PC-3 (cell line): ENCODE results near the gene TBC1D24.

ENCODE experiments used
- EZH2 ChIP-seq: fragments of 300-600 bp; sonication (generic); IDR thresholded peaks from one replicate; pipeline ENCODE4 v1.6.1; 2017; ENCODE audit warnings: antibody characterized with exemption, mild to moderate bottlenecking, low read length; ENCODE audit not compliant: unreplicated experiment
- TF ChIP-seq, protein P1 (sequence below): fragments of 300-600 bp; sonication (generic); conservative IDR thresholded peaks from 2 replicates; pipeline ENCODE4 v1.5.1; 2017; ENCODE audit warnings: antibody characterized with exemption, low read depth, mild to moderate bottlenecking, low read length

DNA sequence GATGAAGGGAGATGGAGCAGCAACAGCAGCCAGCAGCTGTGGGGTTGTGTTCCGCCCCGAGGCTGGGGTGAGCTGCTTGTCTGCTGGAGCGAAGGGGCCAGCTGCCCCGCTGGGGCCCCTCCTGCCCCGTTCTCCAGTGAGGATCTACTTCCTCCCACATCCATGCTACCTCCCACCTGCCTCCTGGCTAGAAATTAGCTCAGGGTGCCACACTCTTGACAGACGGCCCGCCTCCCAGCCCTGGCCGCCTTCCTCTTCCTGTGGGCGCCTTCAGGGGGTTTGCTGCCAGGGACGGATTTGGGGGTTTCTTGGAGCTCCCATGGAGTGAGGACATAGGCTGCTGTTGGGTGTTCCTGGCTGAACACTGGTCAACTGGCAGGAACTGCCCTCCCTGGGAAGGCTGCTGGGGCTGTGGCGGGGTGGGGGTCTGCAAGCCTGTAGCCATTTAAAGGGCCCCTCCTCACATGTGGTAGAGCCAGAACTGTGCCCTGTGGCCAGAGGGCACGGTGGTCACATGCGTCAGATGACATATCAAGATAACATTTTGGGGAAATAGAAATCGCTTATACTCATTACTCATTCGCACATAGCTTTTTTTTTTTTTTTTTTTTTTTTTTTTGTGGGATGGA lies 13.1 kb downstream of the TBC1D24 start:
- no peak for TF ChIP-seq EZH2
- TF ChIP-seq, protein P1, sequence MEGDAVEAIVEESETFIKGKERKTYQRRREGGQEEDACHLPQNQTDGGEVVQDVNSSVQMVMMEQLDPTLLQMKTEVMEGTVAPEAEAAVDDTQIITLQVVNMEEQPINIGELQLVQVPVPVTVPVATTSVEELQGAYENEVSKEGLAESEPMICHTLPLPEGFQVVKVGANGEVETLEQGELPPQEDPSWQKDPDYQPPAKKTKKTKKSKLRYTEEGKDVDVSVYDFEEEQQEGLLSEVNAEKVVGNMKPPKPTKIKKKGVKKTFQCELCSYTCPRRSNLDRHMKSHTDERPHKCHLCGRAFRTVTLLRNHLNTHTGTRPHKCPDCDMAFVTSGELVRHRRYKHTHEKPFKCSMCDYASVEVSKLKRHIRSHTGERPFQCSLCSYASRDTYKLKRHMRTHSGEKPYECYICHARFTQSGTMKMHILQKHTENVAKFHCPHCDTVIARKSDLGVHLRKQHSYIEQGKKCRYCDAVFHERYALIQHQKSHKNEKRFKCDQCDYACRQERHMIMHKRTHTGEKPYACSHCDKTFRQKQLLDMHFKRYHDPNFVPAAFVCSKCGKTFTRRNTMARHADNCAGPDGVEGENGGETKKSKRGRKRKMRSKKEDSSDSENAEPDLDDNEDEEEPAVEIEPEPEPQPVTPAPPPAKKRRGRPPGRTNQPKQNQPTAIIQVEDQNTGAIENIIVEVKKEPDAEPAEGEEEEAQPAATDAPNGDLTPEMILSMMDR = no peak
